ENCODE results near the gene GPR27. TPM values are rescaled to one million over a fixed set of nuclear protein-coding genes. Genes with fewer than 3 reads are reported as not detected.

The GPR27 gene
- total and polyA plus RNA-seq, 4 donors = 0.59 to 7.7 (median 3.2) TPM

DNA sequence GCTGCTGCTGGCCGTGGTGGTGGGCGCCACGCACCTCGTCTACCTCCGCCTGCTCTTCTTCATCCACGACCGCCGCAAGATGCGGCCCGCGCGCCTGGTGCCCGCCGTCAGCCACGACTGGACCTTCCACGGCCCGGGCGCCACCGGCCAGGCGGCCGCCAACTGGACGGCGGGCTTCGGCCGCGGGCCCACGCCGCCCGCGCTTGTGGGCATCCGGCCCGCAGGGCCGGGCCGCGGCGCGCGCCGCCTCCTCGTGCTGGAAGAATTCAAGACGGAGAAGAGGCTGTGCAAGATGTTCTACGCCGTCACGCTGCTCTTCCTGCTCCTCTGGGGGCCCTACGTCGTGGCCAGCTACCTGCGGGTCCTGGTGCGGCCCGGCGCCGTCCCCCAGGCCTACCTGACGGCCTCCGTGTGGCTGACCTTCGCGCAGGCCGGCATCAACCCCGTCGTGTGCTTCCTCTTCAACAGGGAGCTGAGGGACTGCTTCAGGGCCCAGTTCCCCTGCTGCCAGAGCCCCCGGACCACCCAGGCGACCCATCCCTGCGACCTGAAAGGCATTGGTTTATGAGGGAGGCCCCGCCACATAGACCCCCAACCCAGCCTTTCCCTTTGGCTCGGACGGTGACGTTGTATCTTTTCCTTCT is 1.1 kb downstream of the GPR27 start:
- Histone ChIP-seq H3K4me3 (peak overlapping the region; percentile 64), H3K27me3 (ENCODE audit: control insufficient read depth in 3 of 3, insufficient read depth in 3 of 3, low read length in 2 of 3) (peaks cover 0 to 68% (median 64%) of the 10 kb centered on the region in 3 donors), H3K36me3 (ENCODE audit: control insufficient read depth in 4 of 4, insufficient read depth in 4 of 4, low read length in 4 of 4) (no peaks in the 10 kb centered on the region), H3K9ac (ENCODE audit: insufficient read depth in 1 of 2, low read length in 2 of 2) (no peak overlapping the region), H3K27ac (ENCODE audit: low read depth in 1 of 2, low read length in 1 of 2) (no peak overlapping the region), H3K9me3 (ENCODE audit: control insufficient read depth in 4 of 4, insufficient read depth in 3 of 4, low read length in 3 of 4) (no peaks in the 10 kb centered on the region), H3K4me1 (ENCODE audit: control insufficient read depth in 5 of 5, insufficient read depth in 5 of 5, low read length in 5 of 5) (peaks cover 0 to 10% (median 3%) of the 10 kb centered on the region in 5 donors)
- WGBS, 2 donors = 13 to 14% methylated on average over 55 to 65 of the region's 65 CpGs
- ATAC-seq (ENCODE audit: insufficient read depth, low FRiP score) = no peak
- TF ChIP-seq CTCF (IDR thresholded peaks at IDR 0.05; ENCODE audit: control extremely low read depth, extremely low read depth) = no peak
- DNase-seq = no peak

DNA sequence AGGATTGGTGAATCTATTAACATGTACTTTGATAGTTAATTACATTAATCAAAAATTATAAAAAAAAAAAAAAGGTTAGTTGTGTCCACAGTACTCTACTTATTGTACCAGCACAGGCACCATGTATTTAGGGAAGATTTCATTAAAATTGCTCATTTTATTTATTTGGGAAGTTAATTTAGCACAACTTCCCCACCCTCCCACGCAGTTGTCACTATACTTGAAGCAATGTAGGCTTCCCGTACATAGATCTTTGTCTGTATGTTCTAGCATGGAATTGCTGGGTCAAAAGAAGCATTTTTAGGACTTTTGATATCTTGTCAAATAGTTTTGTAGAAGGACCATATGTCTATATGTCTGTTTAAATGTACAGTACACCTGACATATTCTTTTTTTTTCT is 4.4 kb downstream of the GPR27 start:
- H3K27me3 ChIP-seq (ENCODE audit: control insufficient read depth in 3 of 3, insufficient read depth in 3 of 3, low read length in 2 of 3) = peaks cover 0 to 59% (median 44%) of the 10 kb centered on the region in 3 donors
- DNase-seq (no peak), ATAC-seq (ENCODE audit: insufficient read depth, low FRiP score) (no peak)
- WGBS, 2 donors = 83 to 91% methylated on average over 2 of the region's 2 CpGs
- no peak overlapping the region for H3K4me3 ChIP-seq
- TF ChIP-seq CTCF (IDR thresholded peaks at IDR 0.05; ENCODE audit: control extremely low read depth, extremely low read depth) = no peak
- H3K27ac ChIP-seq (ENCODE audit: low read depth in 1 of 2, low read length in 1 of 2) = no peak overlapping the region
- no peak overlapping the region for H3K9ac ChIP-seq (ENCODE audit: insufficient read depth in 1 of 2, low read length in 2 of 2)
- no peaks in the 10 kb centered on the region for H3K36me3 ChIP-seq (ENCODE audit: control insufficient read depth in 4 of 4, insufficient read depth in 4 of 4, low read length in 4 of 4)
- peaks cover 0 to 10% (median 3%) of the 10 kb centered on the region in 5 donors for H3K4me1 ChIP-seq (ENCODE audit: control insufficient read depth in 5 of 5, insufficient read depth in 5 of 5, low read length in 5 of 5)
- H3K9me3 ChIP-seq (ENCODE audit: control insufficient read depth in 4 of 4, insufficient read depth in 3 of 4, low read length in 3 of 4) = no peaks in the 10 kb centered on the region

DNA sequence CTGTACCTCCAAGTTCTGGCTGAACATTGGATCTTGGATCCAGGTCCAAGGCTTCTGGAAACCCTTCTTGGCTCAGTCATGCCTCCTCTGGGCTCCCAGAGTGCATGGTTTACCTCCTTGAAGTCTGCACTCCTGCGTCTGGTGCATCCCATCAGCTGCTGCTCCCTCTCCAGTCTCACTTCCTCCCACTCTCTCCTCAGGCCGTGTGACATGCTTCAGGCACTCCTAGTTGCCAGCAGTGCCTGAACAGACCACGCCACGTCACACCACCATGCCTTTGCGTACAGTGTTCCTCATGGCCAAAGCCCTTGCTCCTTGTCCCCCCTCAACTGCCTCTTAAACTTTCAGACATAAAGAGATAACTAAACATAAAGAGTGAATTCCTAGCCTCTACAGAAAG is 5.7 kb downstream of the GPR27 start:
- Histone ChIP-seq H3K9ac (ENCODE audit: insufficient read depth in 1 of 2, low read length in 2 of 2) (no peak overlapping the region), H3K9me3 (ENCODE audit: control insufficient read depth in 4 of 4, insufficient read depth in 3 of 4, low read length in 3 of 4) (peaks cover 0 to 2% (median 0%) of the 10 kb centered on the region in 4 donors), H3K27me3 (ENCODE audit: control insufficient read depth in 3 of 3, insufficient read depth in 3 of 3, low read length in 2 of 3) (peaks cover 0 to 61% (median 43%) of the 10 kb centered on the region in 3 donors), H3K36me3 (ENCODE audit: control insufficient read depth in 4 of 4, insufficient read depth in 4 of 4, low read length in 4 of 4) (no peaks in the 10 kb centered on the region), H3K4me3 (no peak overlapping the region), H3K27ac (ENCODE audit: low read depth in 1 of 2, low read length in 1 of 2) (no peak overlapping the region), H3K4me1 (ENCODE audit: control insufficient read depth in 5 of 5, insufficient read depth in 5 of 5, low read length in 5 of 5) (peaks cover 0 to 6% (median under 1%) of the 10 kb centered on the region in 5 donors)
- ATAC-seq (ENCODE audit: insufficient read depth, low FRiP score) = no peak
- no peak for TF ChIP-seq CTCF (IDR thresholded peaks at IDR 0.05; ENCODE audit: control extremely low read depth, extremely low read depth)
- 51 to 64% methylated on average over 5 of the region's 5 CpGs for WGBS, 2 donors
- DNase-seq = no peak
